Gastrocnemius medialis (tissue), 4 donors: ENCODE data around the gene TMEM269.

Experiments used
- CTCF ChIP-seq, 5 experiments: fragments of 450-650 bp in 3 of 5; fragments of 200-600 bp in 2 of 5; sonication (generic) in 2 of 5; IDR thresholded peaks in 4 of 5; conservative IDR thresholded peaks in 1 of 5; 1 replicate in 4 of 5; 2 replicates in 1 of 5; pipeline ENCODE4 v1.5.1; 2016 to 2019; ENCODE audit warnings: antibody characterized with exemption in 5 of 5, mild to moderate bottlenecking in 3 of 5, moderate library complexity in 3 of 5
- POLR2A ChIP-seq, 2 donors: fragments of 450-650 bp; IDR thresholded peaks; one replicate each; pipeline ENCODE4 v1.6.1; 2017; ENCODE audit warnings: antibody characterized with exemption in 2 of 2, mild to moderate bottlenecking in 2 of 2, moderate library complexity in 2 of 2

DNA sequence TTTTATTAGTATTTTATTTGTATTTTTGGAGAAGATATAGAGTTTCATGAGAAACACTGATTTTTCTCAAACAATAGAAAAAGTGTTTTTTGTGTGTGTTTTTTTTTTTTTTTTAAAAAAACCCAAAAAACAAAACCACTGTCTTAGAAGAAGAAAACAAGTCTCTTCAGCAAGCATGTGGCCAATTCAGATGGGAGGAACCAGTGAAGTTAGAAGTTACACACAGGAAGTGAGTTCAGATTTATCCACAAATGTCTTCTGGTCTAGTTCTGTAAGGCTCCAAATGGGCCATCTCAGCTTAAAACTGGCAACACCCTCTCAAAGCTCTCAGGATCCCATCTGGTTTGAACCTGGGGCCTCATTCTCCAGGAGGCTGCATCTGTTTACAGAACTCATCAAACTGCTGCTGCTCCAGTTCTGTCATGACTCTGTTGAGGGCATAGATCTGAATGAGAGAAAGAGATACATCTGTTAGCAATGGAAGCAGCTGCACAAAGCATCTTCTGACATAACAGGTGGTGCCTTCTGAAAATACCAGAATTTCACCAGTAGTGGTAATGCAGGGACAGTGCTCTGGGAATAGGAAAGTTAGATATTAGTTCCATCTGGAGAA, 22.4 kb downstream of the TMEM269 start:
- TF ChIP-seq POLR2A (IDR thresholded peaks at IDR 0.05): no peak
- no peak for TF ChIP-seq CTCF (IDR thresholded peaks at IDR 0.05 in 4 of 5, conservative IDR thresholded peaks at IDR 0.05 in 1 of 5)
